HepG2 (cell line): ENCODE measurements around the gene HMMR. TPM values are rescaled to one million over a fixed set of nuclear protein-coding genes. Genes with fewer than 3 reads are reported as not detected.

Experiments
- AGO2 ChIP-seq: fragments of 200-400 bp; formaldehyde crosslinking; optimal IDR thresholded peaks from 2 replicates; pipeline ENCODE3; 2017; ENCODE audit warnings: mild to moderate bottlenecking, low read depth, low read length, moderate library complexity
- BRCA1 ChIP-seq: sonication (generic); formaldehyde crosslinking; IDR thresholded peaks from 2 replicates; pipeline ENCODE4 v1.4.0; 2020; ENCODE audit warnings: missing genetic modification reagents
- ESRRA ChIP-seq: sonication (generic); formaldehyde crosslinking; IDR thresholded peaks from 2 replicates; pipeline ENCODE4 v1.5.1; 2020; ENCODE audit warnings: mild to moderate bottlenecking, low read depth, missing genetic modification reagents
- ETV6 ChIP-seq: sonication (generic); formaldehyde crosslinking; conservative IDR thresholded peaks from 2 replicates; pipeline ENCODE4 v1.4.0; 2020; ENCODE audit warnings: missing genetic modification reagents
- FOXP4 ChIP-seq: sonication (generic); formaldehyde crosslinking; IDR thresholded peaks from 2 replicates; pipeline ENCODE4 v1.4.0; 2020; ENCODE audit warnings: missing genetic modification reagents
- HMGXB4 ChIP-seq, 2 experiments: sonication (generic) in 1 of 2; formaldehyde crosslinking in 1 of 2; IDR thresholded peaks; 2 replicates each; pipeline versions ENCODE4 v1.4.0 to v1.6.1; 2018 to 2020; ENCODE audit warnings: missing genetic modification reagents in 2 of 2, borderline replicate concordance in 1 of 2, low read depth in 1 of 2, mild to moderate bottlenecking in 1 of 2, missing biosample characterization in 1 of 2
- HNF1B ChIP-seq: sonication (generic); formaldehyde crosslinking; IDR thresholded peaks from 2 replicates; pipeline ENCODE4 v1.5.1; 2020; ENCODE audit warnings: mild to moderate bottlenecking, moderate library complexity, missing genetic modification reagents
- ISX ChIP-seq: sonication (generic); formaldehyde crosslinking; conservative IDR thresholded peaks from 2 replicates; pipeline ENCODE4 v1.5.0; 2020; ENCODE audit warnings: missing genetic modification reagents
- MTA1 ChIP-seq: sonication (generic); formaldehyde crosslinking; IDR thresholded peaks from 2 replicates; pipeline ENCODE4 v1.4.0; 2020; ENCODE audit warnings: missing genetic modification reagents, mild to moderate bottlenecking, borderline replicate concordance
- ONECUT2 ChIP-seq: sonication (generic); formaldehyde crosslinking; IDR thresholded peaks from 2 replicates; pipeline ENCODE4 v1.4.0; 2020; ENCODE audit warnings: missing genetic modification reagents
- PAF1 ChIP-seq: IDR thresholded peaks from 2 replicates; pipeline ENCODE4 v1.6.1; 2016; ENCODE audit warnings: missing genetic modification reagents, missing compliant biosample characterization
- PHB2 ChIP-seq: fragments of 450-650 bp; IDR thresholded peaks from 2 replicates; pipeline ENCODE4 v1.6.1; 2018; ENCODE audit not compliant: partially characterized antibody
- RBFOX2 ChIP-seq: fragments of 200-400 bp; formaldehyde crosslinking; IDR thresholded peaks from 2 replicates; pipeline ENCODE4 v1.6.1; 2017; ENCODE audit warnings: low read depth, mild to moderate bottlenecking, low read length
- SKI ChIP-seq: fragments of 450-650 bp; IDR thresholded peaks from one replicate; pipeline ENCODE4 v1.6.1; 2018; ENCODE audit warnings: mild to moderate bottlenecking; ENCODE audit not compliant: partially characterized antibody
- SMC3 ChIP-seq: IDR thresholded peaks from 2 replicates; pipeline ENCODE4 v1.6.1; 2011; ENCODE audit warnings: low read length, improper control_type of control experiment
- THAP9 ChIP-seq: sonication (generic); formaldehyde crosslinking; IDR thresholded peaks from 2 replicates; pipeline ENCODE4; 2020; ENCODE audit warnings: missing genetic modification reagents, mild to moderate bottlenecking, borderline replicate concordance
- U2AF2 ChIP-seq: fragments of 200-400 bp; formaldehyde crosslinking; IDR thresholded peaks from 2 replicates; pipeline ENCODE4 v1.6.1; 2017; ENCODE audit warnings: low read depth, mild to moderate bottlenecking, low read length
- ZBTB25 ChIP-seq: IDR thresholded peaks from 2 replicates; pipeline ENCODE4 v1.6.1; 2018; ENCODE audit warnings: missing genetic modification reagents
- ZBTB7A ChIP-seq: sonication (generic); formaldehyde crosslinking; IDR thresholded peaks from 2 replicates; pipeline ENCODE4 v1.8.0; 2022; ENCODE audit warnings: mild to moderate bottlenecking, missing genetic modification reagents
- ZNF251 ChIP-seq: sonication (generic); formaldehyde crosslinking; IDR thresholded peaks from 2 replicates; pipeline ENCODE4 v1.9.0; 2021; ENCODE audit warnings: mild to moderate bottlenecking, missing genetic modification reagents
- polyA plus RNA-seq, 8 experiments: library from polyadenylated mRNA; depleted of rRNA in 3 of 8; stranded (reverse) in 7 of 8; unstranded in 1 of 8; fragments of >200 nt; fragmentation: Illumina TruSeq in 4 of 8; extraction: Trizol in 4 of 8; gene quantifications; 2 replicates each; pipeline versions ENCODE4 v1.2.1 to v1.2.3, GENCODE V29; 2011 to 2016; ENCODE audit warnings: low read depth in 4 of 8, missing spikeins in 1 of 8, mixed read lengths in 1 of 8; ENCODE audit not compliant: insufficient read depth in 1 of 8
- total RNA-seq, 5 experiments: library from RNA; depleted of rRNA; stranded (reverse); fragments of >200 nt; fragmentation: Illumina TruSeq; extraction: Trizol; gene quantifications; 2 replicates each; pipeline ENCODE4 v1.2.3, GENCODE V29; 2016; ENCODE audit warnings: low read depth in 1 of 5

Gene HMMR
- total and polyA plus RNA-seq, 2 of the 13 experiments (the other 11 are each of a cell fraction or from before 2014, with no cell fraction given): 8.5 to 48.3 TPM

GRCh38 chr5:163459819-163460561, 442 bp upstream of the HMMR start, which contains the start of gene NUDCD2 (continued):
- TF ChIP-seq ONECUT2 (no peak), PHB2 (no peak), SKI (no peak), HNF1B (CRISPR knock-in tag) (peak; percentile 56; the same call in 1 of the 2 replicates), ZNF251 (CRISPR knock-in tag) (no peak), BRCA1 (CRISPR knock-in tag) (no peak), ESRRA (CRISPR knock-in tag) (no peak), ETV6 (CRISPR knock-in tag) (0 out of 2 replicates have a peak, but pooled peaks have one; percentile 77), AGO2 (peak; percentile 94), THAP9 (CRISPR knock-in tag) (peak; percentile 88), U2AF2 (no peak), MTA1 (CRISPR knock-in tag) (peak; percentile 91; the same call in 1 of the 2 replicates), ZBTB25 (CRISPR knock-in tag) (no peak), SMC3 (no peak), HMGXB4 (CRISPR knock-in tag; IDR thresholded peaks at IDR 0.05; ENCODE audit: borderline replicate concordance in 1 of 2, low read depth in 1 of 2) (peak; percentile 89), RBFOX2 (peak; percentile 97), ISX (CRISPR knock-in tag) (0 out of 2 replicates have a peak, but pooled peaks have one; percentile 53), PAF1 (CRISPR knock-in tag) (no peak), ZBTB7A (CRISPR knock-in tag) (no peak), FOXP4 (CRISPR knock-in tag) (no peak)
